Loucy (cell line): ENCODE data around the gene KRTAP4-9.

Source experiments
- EZH2phosphoT487 ChIP-seq: fragments of 200-600 bp; IDR thresholded peaks from 2 replicates; pipeline ENCODE4 v1.6.1; 2018; ENCODE audit warnings: antibody characterized with exemption, mild to moderate bottlenecking, moderate library complexity, borderline replicate concordance
- TF ChIP-seq, protein P1 (sequence below): fragments of 200-600 bp; sonication (generic); conservative IDR thresholded peaks from 2 replicates; pipeline ENCODE4 v1.5.1; 2014; ENCODE audit warnings: mild to moderate bottlenecking, antibody characterized with exemption, low read length

DNA sequence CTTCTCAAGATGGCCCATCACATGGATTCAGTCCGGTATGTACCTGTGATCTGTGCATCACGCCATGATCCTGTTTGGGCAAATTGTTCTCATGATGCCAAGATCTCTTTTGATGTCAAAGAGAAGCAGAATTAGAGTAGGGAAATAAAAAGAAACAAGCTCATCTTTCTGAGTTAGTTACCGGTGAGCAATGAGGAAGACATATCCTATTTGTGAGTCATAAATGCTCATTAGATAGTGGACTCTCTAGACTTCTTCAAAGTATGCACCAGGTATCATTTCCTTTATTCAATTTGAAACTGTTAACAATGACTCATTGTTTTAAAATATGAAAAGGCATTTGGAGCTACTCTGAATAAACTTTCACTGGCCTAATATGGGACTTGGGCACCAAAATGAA lies 26.8 kb downstream of the KRTAP4-9 start:
- TF ChIP-seq, protein P1, sequence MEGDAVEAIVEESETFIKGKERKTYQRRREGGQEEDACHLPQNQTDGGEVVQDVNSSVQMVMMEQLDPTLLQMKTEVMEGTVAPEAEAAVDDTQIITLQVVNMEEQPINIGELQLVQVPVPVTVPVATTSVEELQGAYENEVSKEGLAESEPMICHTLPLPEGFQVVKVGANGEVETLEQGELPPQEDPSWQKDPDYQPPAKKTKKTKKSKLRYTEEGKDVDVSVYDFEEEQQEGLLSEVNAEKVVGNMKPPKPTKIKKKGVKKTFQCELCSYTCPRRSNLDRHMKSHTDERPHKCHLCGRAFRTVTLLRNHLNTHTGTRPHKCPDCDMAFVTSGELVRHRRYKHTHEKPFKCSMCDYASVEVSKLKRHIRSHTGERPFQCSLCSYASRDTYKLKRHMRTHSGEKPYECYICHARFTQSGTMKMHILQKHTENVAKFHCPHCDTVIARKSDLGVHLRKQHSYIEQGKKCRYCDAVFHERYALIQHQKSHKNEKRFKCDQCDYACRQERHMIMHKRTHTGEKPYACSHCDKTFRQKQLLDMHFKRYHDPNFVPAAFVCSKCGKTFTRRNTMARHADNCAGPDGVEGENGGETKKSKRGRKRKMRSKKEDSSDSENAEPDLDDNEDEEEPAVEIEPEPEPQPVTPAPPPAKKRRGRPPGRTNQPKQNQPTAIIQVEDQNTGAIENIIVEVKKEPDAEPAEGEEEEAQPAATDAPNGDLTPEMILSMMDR = no peak
- no peak for TF ChIP-seq EZH2phosphoT487
